Astrocyte (in vitro differentiated cells and primary cell): ENCODE measurements around the gene OR5L2. TPM values are rescaled to one million over a fixed set of nuclear protein-coding genes. Genes with fewer than 3 reads are reported as not detected.

Source experiments
- DNase-seq: peaks from one replicate; pipeline ENCODE4 v3.0.0-alpha.2; 2010; ENCODE audit warnings: low read depth
- FAIRE-seq: peaks from 2 replicates; lab custom pipeline; 2011; peaks lifted over from hg19 to GRCh38; lab: Jason Lieb, UNC
- H2AFZ ChIP-seq: 2 replicates; pipeline ENCODE4 v1.6.0; 2012; ENCODE audit warnings: low read depth, low read length, inconsistent platforms
- H3K27ac ChIP-seq: 2 replicates; pipeline ENCODE4 v1.5.1; 2011; ENCODE audit warnings: low read depth, low read length, inconsistent platforms
- H3K27me3 ChIP-seq: 2 replicates; pipeline ENCODE4 v1.6.0; 2011; ENCODE audit warnings: low read length, inconsistent platforms; ENCODE audit not compliant: insufficient read depth
- H3K36me3 ChIP-seq: 2 replicates; pipeline ENCODE4 v1.5.1; 2011; ENCODE audit warnings: low read length, inconsistent platforms; ENCODE audit not compliant: insufficient read depth
- H3K4me1 ChIP-seq: 2 replicates; pipeline ENCODE4 v1.5.1; 2011; ENCODE audit warnings: low read length, inconsistent platforms; ENCODE audit not compliant: insufficient read depth
- H3K4me2 ChIP-seq: 2 replicates; pipeline ENCODE4 v1.6.0; 2012; ENCODE audit warnings: low read length, inconsistent platforms
- H3K4me3 ChIP-seq: 2 replicates; pipeline ENCODE4 v1.5.1; 2011; ENCODE audit warnings: low read depth, mild to moderate bottlenecking, low read length, inconsistent platforms; ENCODE audit not compliant: insufficient read depth
- H3K79me2 ChIP-seq: 2 replicates; pipeline ENCODE4 v1.6.0; 2012; ENCODE audit warnings: mild to moderate bottlenecking, low read length, inconsistent platforms; ENCODE audit not compliant: insufficient read depth
- H3K9ac ChIP-seq: 2 replicates; pipeline ENCODE4 v1.6.0; 2012; ENCODE audit warnings: mild to moderate bottlenecking, low read length, inconsistent platforms
- H3K9me3 ChIP-seq: 2 replicates; pipeline ENCODE4 v1.5.1; 2012; ENCODE audit warnings: low read depth, mild to moderate bottlenecking, low read length, inconsistent platforms; ENCODE audit not compliant: insufficient read depth
- H4K20me1 ChIP-seq: 2 replicates; pipeline ENCODE4 v1.6.0; 2012; ENCODE audit warnings: low read length, inconsistent platforms; ENCODE audit not compliant: insufficient read depth
- H3K27ac Mint-ChIP-seq: one replicate; pipeline ENCODE4 v1.8.0; 2021; ENCODE audit warnings: mild to moderate bottlenecking, mixed read lengths; ENCODE audit not compliant: unreplicated experiment
- H3K27me3 Mint-ChIP-seq: one replicate; pipeline ENCODE4 v1.8.0; 2021; ENCODE audit warnings: low read depth, mixed read lengths; ENCODE audit not compliant: unreplicated experiment
- H3K36me3 Mint-ChIP-seq: one replicate; pipeline ENCODE4 v1.8.0; 2021; ENCODE audit warnings: low read depth, mixed read lengths; ENCODE audit not compliant: unreplicated experiment
- H3K4me1 Mint-ChIP-seq: one replicate; pipeline ENCODE4 v1.8.0; 2021; ENCODE audit warnings: low read depth, mixed read lengths; ENCODE audit not compliant: unreplicated experiment
- H3K4me3 Mint-ChIP-seq: one replicate; pipeline ENCODE4 v1.8.0; 2021; ENCODE audit warnings: mild to moderate bottlenecking, moderate library complexity, mixed read lengths; ENCODE audit not compliant: unreplicated experiment
- H3K9me3 Mint-ChIP-seq: one replicate; pipeline ENCODE4 v1.8.0; 2021; ENCODE audit warnings: mild to moderate bottlenecking, mixed read lengths; ENCODE audit not compliant: unreplicated experiment
- EZH2 ChIP-seq: IDR thresholded peaks from 2 replicates; pipeline ENCODE4 v1.6.1; 2012; ENCODE audit warnings: mild to moderate bottlenecking, low read length, inconsistent platforms; ENCODE audit not compliant: insufficient read depth
- total RNA-seq: library from RNA; stranded (reverse); gene quantifications from 2 replicates; pipeline ENCODE4 v1.2.1, GENCODE V29; 2021
- TF ChIP-seq, protein P1 (sequence below): IDR thresholded peaks from 2 replicates; pipeline ENCODE4 v1.5.1; 2011; ENCODE audit warnings: low read depth, mild to moderate bottlenecking, inconsistent platforms, low read length, moderate library complexity; ENCODE audit not compliant: insufficient read depth

OR5L2 gene
- total RNA-seq, 1 donor from 2014 or later: not detected

DNA sequence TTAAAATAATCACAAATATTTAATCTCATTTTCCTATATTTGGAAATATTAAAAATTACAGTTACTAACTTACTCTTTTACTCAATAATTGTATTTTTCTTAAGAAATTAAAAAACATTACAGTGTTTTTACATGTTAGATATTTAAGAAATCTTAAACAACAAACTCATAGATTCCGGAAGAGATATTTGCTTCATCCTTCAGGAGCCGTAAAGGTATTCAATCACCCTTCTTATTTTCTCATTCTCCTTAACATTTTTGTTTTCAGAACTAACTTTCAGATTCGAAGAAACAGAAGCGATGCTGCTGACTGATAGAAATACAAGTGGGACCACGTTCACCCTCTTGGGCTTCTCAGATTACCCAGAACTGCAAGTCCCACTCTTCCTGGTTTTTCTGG is 7.7 kb upstream of the OR5L2 start, which contains the start of gene OR5D18:
Gene OR5D18 (plus strand): TSS at position 301 of the 400 bp plus-strand sequence. CDS start 0 bp downstream, at position 301.
- Histone ChIP-seq H3K4me1 (no peaks in the 10 kb centered on the region), H4K20me1 (no peaks in the 10 kb centered on the region), H3K27me3 (no peaks in the 10 kb centered on the region), H3K79me2 (no peaks in the 10 kb centered on the region), H2AFZ (no peak within 1 kb of the TSS), H3K9ac (no peak within 1 kb of the TSS), H3K4me3 (no peak within 1 kb of the TSS), H3K36me3 (no peaks in the 10 kb centered on the region), H3K4me2 (no peak within 1 kb of the TSS), H3K27ac (no peak within 1 kb of the TSS), H3K9me3 (peaks cover 3% of the 10 kb centered on the region)
- Mint-ChIP-seq H3K9me3 (peaks cover 8% of the 10 kb centered on the region), H3K27ac (no peak within 1 kb of the TSS), H3K4me1 (no peaks in the 10 kb centered on the region), H3K27me3 (no peaks in the 10 kb centered on the region), H3K36me3 (no peaks in the 10 kb centered on the region), H3K4me3 (no peak within 1 kb of the TSS)
- no peak for DNase-seq
- no peak for FAIRE-seq
- no peak for TF ChIP-seq EZH2
- TF ChIP-seq, protein P1, sequence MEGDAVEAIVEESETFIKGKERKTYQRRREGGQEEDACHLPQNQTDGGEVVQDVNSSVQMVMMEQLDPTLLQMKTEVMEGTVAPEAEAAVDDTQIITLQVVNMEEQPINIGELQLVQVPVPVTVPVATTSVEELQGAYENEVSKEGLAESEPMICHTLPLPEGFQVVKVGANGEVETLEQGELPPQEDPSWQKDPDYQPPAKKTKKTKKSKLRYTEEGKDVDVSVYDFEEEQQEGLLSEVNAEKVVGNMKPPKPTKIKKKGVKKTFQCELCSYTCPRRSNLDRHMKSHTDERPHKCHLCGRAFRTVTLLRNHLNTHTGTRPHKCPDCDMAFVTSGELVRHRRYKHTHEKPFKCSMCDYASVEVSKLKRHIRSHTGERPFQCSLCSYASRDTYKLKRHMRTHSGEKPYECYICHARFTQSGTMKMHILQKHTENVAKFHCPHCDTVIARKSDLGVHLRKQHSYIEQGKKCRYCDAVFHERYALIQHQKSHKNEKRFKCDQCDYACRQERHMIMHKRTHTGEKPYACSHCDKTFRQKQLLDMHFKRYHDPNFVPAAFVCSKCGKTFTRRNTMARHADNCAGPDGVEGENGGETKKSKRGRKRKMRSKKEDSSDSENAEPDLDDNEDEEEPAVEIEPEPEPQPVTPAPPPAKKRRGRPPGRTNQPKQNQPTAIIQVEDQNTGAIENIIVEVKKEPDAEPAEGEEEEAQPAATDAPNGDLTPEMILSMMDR: no peak

DNA sequence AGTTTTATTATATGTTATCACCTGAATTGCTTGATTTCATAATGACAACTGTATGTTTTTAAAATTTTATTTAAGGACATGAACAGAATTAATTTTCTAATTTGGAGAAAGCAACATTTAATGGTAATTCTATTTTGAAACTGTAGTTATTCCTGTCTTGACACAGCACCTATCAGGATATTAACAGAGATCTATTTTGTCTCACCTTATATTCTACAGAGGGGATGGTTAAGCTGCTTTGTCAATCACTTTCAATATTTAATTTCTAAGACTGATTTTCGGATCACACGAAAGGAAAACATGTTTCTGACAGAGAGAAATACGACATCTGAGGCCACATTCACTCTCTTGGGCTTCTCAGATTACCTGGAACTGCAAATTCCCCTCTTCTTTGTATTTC is 11.4 kb downstream of the OR5L2 start, which contains the start of gene OR5D16:
Gene OR5D16 (plus strand): TSS at position 301 of the 400 bp plus-strand sequence. CDS start 0 bp downstream, at position 301.
- H3K9me3 Mint-ChIP-seq: peaks cover 3% of the 10 kb centered on the region
- no peaks in the 10 kb centered on the region for H3K4me1 Mint-ChIP-seq
- no peak for DNase-seq

DNA sequence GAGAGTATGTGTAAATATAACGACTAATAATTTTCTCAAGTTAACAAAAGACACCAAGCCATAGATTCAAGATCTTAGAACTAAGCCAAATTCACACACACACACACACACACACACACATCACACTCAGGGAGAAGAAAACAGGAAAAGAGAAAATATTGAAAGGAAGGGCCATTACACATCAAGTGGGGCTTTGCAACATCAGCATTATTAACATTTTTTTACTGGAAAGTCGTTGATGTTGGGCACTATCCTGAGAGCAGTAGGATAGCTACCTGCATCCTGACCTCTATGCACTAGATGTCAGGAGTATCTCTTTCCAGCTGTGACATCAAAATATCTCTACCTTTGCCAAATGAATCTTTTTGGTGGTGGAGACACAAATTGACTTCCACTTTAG is 20.4 kb downstream of the OR5L2 start:
- FAIRE-seq: no peak
- Mint-ChIP-seq H3K27ac (no peak overlapping the region), H3K27me3 (no peaks in the 10 kb centered on the region), H3K4me3 (no peak overlapping the region), H3K9me3 (no peaks in the 10 kb centered on the region), H3K36me3 (no peaks in the 10 kb centered on the region), H3K4me1 (no peaks in the 10 kb centered on the region)
- Histone ChIP-seq H3K79me2 (no peaks in the 10 kb centered on the region), H3K36me3 (no peaks in the 10 kb centered on the region), H3K4me3 (no peak overlapping the region), H4K20me1 (no peaks in the 10 kb centered on the region), H3K9ac (no peak overlapping the region), H3K27ac (no peak overlapping the region), H3K4me2 (no peak overlapping the region), H2AFZ (no peak overlapping the region), H3K9me3 (no peaks in the 10 kb centered on the region), H3K27me3 (no peaks in the 10 kb centered on the region), H3K4me1 (no peaks in the 10 kb centered on the region)
- TF ChIP-seq, protein P1: no peak
- TF ChIP-seq EZH2: no peak
- DNase-seq: no peak

More for the DNA sequence above, 11.4 kb downstream of the OR5L2 start, which contains the start of gene OR5D16:
- Histone ChIP-seq H3K27ac (no peak within 1 kb of the TSS), H3K79me2 (no peaks in the 10 kb centered on the region), H3K4me1 (no peaks in the 10 kb centered on the region), H3K36me3 (no peaks in the 10 kb centered on the region), H3K4me3 (no peak within 1 kb of the TSS), H2AFZ (no peak within 1 kb of the TSS), H3K9ac (no peak within 1 kb of the TSS), H4K20me1 (no peaks in the 10 kb centered on the region), H3K9me3 (peaks cover 3% of the 10 kb centered on the region), H3K4me2 (no peak within 1 kb of the TSS), H3K27me3 (no peaks in the 10 kb centered on the region)
- no peak within 1 kb of the TSS for H3K4me3 Mint-ChIP-seq
- H3K36me3 Mint-ChIP-seq: no peaks in the 10 kb centered on the region
- TF ChIP-seq, protein P1: no peak
- TF ChIP-seq EZH2: no peak
- no peak for FAIRE-seq
- H3K27ac Mint-ChIP-seq: no peak within 1 kb of the TSS
- H3K27me3 Mint-ChIP-seq: no peaks in the 10 kb centered on the region
